Uterus (tissue), 4 donors: ENCODE results near the gene KLHDC7A. TPM values are rescaled to one million over a fixed set of nuclear protein-coding genes. Genes with fewer than 3 reads are reported as not detected.
"Not testable (repeated sequence)": the region's sequence is repeated elsewhere in the genome, so short reads cannot be mapped to it uniquely, and the experiment has no call there.

Experiments used
- DNase-seq, 2 donors: peaks; one replicate each; pipeline ENCODE4 v3.0.0-alpha.2; 2019 to 2020
- H3K27ac ChIP-seq, 2 donors: fragments of 200-600 bp; sonication (generic); 1 replicate in 1 of 2; 2 replicates in 1 of 2; pipeline ENCODE4 v1.5.1; 2016 to 2018
- H3K27me3 ChIP-seq, 2 donors: fragments of 200-600 bp; sonication (generic); one replicate each; pipeline ENCODE4 v1.5.1; 2018 to 2019; ENCODE audit warnings: control low read depth in 1 of 2
- H3K36me3 ChIP-seq, 2 donors: fragments of 200-600 bp; sonication (generic); one replicate each; pipeline ENCODE4 v1.5.1; 2019; ENCODE audit warnings: control low read depth in 1 of 2
- H3K4me1 ChIP-seq, 2 donors: fragments of 200-600 bp; sonication (generic); one replicate each; pipeline ENCODE4 v1.5.1; 2018 to 2019; ENCODE audit warnings: control low read depth in 1 of 2
- H3K4me3 ChIP-seq, 2 donors: fragments of 200-600 bp; sonication (generic); 1 replicate in 1 of 2; 2 replicates in 1 of 2; pipeline ENCODE4 v1.5.1; 2018 to 2019; ENCODE audit warnings: mild to moderate bottlenecking in 1 of 2
- H3K9me3 ChIP-seq, 2 donors: fragments of 200-600 bp; sonication (generic); one replicate each; pipeline ENCODE4 v1.5.1; 2019; ENCODE audit warnings: control low read depth in 1 of 2
- POLR2A ChIP-seq, 2 donors: fragments of 450-650 bp; IDR thresholded peaks; one replicate each; pipeline ENCODE4 v1.6.1; 2016; ENCODE audit warnings: antibody characterized with exemption in 2 of 2, mild to moderate bottlenecking in 1 of 2, moderate library complexity in 1 of 2
- intact Hi-C: fragments of 100-400 bp; cut with DNase I; formaldehyde crosslinking; loops from one replicate; pipeline ENCODE4 v1.15.1; 2023; ENCODE audit warnings: low total_unique reads
- total RNA-seq, 4 donors: library from RNA; depleted of rRNA in 3 of 4; stranded (reverse); fragments of >200 nt in 3 of 4; gene quantifications; one replicate each; pipeline versions ENCODE4 v1.1.0 to v1.2.4, GENCODE V29; 2014 to 2023
- TF ChIP-seq, protein P1 (sequence below), 4 experiments: fragments of 200-600 bp in 2 of 4; fragments of 450-650 bp in 2 of 4; sonication (generic) in 2 of 4; IDR thresholded peaks; one replicate each; pipeline ENCODE4 v1.5.1; 2016 to 2019; ENCODE audit warnings: antibody characterized with exemption in 4 of 4, mild to moderate bottlenecking in 2 of 4, moderate library complexity in 1 of 4
- donor health status: DM: yes; HTN: yes; CAD: no.

Gene KLHDC7A
- total RNA-seq, 4 donors from 2014 or later, result under 0.01 to 1.4 TPM; not detected in 2

DNA sequence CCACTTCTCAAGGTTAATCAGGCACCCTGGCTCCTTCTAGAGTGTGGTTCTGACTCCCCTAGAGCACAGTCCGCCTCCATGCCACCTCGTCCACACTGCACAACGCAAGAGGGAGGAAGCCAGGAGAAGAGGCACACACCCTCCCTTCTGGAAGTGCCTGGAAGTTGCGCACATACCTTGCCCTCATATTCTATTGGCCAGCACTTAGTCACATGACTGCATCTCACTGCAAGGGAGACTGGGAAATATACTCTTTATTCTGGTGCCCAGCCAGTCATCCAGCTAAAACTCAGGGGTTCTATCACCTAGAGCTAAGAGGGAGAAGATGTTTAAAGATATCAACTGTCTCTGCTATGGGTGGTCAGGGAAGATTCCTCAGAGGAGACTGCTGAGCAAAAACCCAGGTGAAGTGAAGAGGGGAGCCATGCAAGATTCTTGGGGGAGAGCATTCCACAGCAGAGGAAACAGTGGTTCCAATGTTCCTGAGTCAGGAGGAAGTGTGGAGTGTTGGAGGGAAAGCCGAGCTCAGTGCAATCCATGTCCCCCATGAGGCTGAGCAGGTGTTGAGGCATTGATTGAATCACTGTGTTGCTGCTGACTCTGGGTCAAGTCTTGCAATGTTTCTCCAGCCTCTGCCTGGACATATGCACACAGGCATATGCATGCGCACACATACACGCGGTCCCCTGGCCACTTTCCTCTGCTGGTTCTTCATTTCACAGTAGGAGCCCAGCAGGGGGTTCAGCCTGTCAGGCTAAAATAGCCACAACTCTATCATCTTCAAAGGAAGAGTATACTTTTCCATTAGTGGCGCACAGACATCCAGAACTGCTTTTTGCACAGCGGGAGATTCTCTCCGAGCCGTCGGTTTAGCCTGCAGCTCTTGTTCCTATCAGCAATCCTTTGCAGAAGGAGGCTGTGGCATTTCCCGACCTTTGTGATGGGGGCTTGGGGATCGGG, 22.3 kb upstream of the KLHDC7A start:
- intact Hi-C loops, result no loop called here
- Histone ChIP-seq H3K27ac (no peak overlapping the region), H3K9me3 (no peaks in the 10 kb centered on the region), H3K4me3 (no peak overlapping the region), H3K36me3 (no peaks in the 10 kb centered on the region), H3K4me1 (no peaks in the 10 kb centered on the region), H3K27me3 (peaks cover 0 to 3% of the 10 kb centered on the region in 2 donors)
- no peak for DNase-seq
- no peak for TF ChIP-seq POLR2A (IDR thresholded peaks at IDR 0.05)
- TF ChIP-seq, protein P1, sequence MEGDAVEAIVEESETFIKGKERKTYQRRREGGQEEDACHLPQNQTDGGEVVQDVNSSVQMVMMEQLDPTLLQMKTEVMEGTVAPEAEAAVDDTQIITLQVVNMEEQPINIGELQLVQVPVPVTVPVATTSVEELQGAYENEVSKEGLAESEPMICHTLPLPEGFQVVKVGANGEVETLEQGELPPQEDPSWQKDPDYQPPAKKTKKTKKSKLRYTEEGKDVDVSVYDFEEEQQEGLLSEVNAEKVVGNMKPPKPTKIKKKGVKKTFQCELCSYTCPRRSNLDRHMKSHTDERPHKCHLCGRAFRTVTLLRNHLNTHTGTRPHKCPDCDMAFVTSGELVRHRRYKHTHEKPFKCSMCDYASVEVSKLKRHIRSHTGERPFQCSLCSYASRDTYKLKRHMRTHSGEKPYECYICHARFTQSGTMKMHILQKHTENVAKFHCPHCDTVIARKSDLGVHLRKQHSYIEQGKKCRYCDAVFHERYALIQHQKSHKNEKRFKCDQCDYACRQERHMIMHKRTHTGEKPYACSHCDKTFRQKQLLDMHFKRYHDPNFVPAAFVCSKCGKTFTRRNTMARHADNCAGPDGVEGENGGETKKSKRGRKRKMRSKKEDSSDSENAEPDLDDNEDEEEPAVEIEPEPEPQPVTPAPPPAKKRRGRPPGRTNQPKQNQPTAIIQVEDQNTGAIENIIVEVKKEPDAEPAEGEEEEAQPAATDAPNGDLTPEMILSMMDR (IDR thresholded peaks at IDR 0.05), result no peak

DNA sequence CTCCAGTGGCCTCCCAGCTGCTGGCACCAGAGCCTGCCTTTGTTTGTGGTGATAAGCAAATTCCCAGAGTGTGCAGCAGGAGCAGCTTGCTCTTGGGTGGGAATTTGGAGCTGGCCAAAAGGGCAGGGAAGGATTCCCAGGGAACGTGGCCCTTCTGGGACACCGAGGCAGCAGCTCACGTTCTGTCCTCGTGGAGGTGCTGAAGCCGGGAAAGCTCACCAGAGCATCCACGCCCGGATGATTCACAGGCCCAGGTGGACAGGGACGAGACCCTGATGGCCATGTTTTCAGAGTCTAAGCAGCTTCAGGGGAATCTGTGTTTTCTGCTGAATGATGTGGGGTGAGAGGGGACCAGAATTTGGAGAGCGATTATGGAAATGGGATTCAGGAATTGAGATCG, 19.1 kb upstream of the KLHDC7A start:
- TF ChIP-seq, protein P1 (IDR thresholded peaks at IDR 0.05), result no peak
- TF ChIP-seq POLR2A (IDR thresholded peaks at IDR 0.05), result no peak
- no peak for DNase-seq
- Histone ChIP-seq H3K27ac (no peak overlapping the region), H3K4me3 (no peak overlapping the region), H3K9me3 (no peaks in the 10 kb centered on the region), H3K4me1 (no peaks in the 10 kb centered on the region), H3K36me3 (no peaks in the 10 kb centered on the region), H3K27me3 (no peaks in the 10 kb centered on the region)
- intact Hi-C loops, result no loop called here

DNA sequence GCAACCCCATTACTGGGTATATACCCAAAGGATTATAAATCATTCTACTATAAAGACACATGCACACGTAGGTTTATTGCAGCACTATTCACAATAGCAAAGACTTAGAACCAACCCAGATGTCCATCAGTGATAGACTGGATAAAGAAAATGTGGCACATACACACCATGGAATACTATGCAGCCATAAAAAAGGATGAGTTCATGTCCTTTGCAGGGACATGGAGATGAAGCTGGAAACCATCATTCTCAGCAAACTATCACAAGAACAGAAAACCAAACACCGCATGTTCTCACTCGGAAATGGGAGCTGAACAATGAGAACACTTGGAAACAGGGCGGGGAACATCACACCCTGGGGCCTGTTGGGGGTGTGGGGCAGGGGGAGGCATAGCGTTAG, 18.2 kb upstream of the KLHDC7A start:
- DNase-seq, H3K9me3 ChIP-seq, H3K36me3 ChIP-seq, H3K4me3 ChIP-seq, H3K27ac ChIP-seq, intact Hi-C loops, H3K4me1 ChIP-seq, H3K27me3 ChIP-seq: not testable (repeated sequence)

DNA sequence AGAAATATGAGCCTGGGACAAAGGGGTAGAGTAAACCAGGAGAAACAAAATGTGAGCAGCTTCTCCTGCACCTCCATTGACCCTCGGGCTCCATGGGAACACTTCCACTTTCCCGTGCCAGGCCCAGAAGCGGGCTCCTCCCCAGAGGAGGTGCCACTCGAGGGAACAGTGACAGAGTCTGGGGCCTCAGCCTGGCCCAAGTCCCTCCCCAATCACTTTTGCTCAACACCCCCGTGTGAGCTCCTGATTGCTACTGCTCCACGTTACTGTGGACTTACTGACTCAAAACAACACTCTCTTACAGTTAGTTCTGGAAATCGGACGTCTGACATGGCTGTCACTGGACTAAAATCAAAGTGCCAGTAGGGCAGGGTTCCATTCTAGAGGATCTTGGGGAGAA, 17.7 kb upstream of the KLHDC7A start:
- H3K27ac ChIP-seq, result no peak overlapping the region
- no peak for DNase-seq
- H3K9me3 ChIP-seq, result no peaks in the 10 kb centered on the region
- H3K36me3 ChIP-seq, result no peaks in the 10 kb centered on the region
- H3K4me1 ChIP-seq, result no peaks in the 10 kb centered on the region
- H3K4me3 ChIP-seq, result no peak overlapping the region
- no peaks in the 10 kb centered on the region for H3K27me3 ChIP-seq
- intact Hi-C loops, result no loop called here
- TF ChIP-seq, protein P1 (IDR thresholded peaks at IDR 0.05), result no peak
- no peak for TF ChIP-seq POLR2A (IDR thresholded peaks at IDR 0.05)

DNA sequence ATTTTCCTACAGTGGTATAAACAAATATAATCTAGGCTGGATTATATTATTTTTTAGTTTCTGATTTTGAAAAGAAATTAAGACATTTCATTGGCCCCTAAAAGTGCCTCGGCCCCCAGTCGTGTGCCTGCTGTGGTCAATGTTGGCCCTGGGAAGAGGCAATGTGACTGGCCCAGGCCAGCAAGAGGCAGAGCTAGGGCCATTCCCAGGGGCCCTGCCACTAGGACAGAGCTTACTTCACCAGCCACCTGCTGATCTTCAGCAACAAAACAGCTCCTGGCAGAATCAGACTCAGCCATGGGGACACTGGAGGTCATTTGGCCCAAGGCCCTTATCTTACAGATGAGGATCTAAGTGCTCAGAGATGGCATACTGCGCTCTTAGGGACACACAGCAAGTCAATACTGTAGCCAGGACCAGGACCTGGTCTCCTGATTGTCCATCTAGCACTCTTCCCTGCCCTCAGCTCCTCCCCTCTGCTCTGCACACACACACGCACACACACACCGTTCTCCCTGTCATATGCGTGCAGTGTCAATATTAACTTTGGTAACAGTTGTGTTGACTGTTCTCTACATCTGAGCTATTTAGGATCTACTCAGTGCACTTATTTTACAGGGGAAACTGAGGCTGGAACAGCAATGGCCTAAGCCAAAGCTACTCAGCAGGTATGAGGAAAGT, 16.6 kb upstream of the KLHDC7A start:
- TF ChIP-seq, protein P1 (IDR thresholded peaks at IDR 0.05), result no peak
- no peak for TF ChIP-seq POLR2A (IDR thresholded peaks at IDR 0.05)
- no peak for DNase-seq
- Histone ChIP-seq H3K27me3 (no peaks in the 10 kb centered on the region), H3K36me3 (no peaks in the 10 kb centered on the region), H3K4me1 (no peaks in the 10 kb centered on the region), H3K27ac (no peak overlapping the region), H3K9me3 (no peaks in the 10 kb centered on the region), H3K4me3 (no peak overlapping the region)
- intact Hi-C loops, result no loop called here
